Hematopoietic multipotent progenitor cell treated with erythropoietin and hydrocortisone succinate and interleukin-3 and kit ligand, for 17 days (in vitro differentiated cells): ENCODE results near the gene CPNE1.
"Not testable (repeated sequence)": the region's sequence is repeated elsewhere in the genome, so short reads cannot be mapped to it uniquely, and the experiment has no call there.

Source experiments
- DNase-seq: peaks from one replicate; pipeline ENCODE4 v3.0.0-alpha.2; 2015; ENCODE audit warnings: low spot score

CPNE1 gene

DNA sequence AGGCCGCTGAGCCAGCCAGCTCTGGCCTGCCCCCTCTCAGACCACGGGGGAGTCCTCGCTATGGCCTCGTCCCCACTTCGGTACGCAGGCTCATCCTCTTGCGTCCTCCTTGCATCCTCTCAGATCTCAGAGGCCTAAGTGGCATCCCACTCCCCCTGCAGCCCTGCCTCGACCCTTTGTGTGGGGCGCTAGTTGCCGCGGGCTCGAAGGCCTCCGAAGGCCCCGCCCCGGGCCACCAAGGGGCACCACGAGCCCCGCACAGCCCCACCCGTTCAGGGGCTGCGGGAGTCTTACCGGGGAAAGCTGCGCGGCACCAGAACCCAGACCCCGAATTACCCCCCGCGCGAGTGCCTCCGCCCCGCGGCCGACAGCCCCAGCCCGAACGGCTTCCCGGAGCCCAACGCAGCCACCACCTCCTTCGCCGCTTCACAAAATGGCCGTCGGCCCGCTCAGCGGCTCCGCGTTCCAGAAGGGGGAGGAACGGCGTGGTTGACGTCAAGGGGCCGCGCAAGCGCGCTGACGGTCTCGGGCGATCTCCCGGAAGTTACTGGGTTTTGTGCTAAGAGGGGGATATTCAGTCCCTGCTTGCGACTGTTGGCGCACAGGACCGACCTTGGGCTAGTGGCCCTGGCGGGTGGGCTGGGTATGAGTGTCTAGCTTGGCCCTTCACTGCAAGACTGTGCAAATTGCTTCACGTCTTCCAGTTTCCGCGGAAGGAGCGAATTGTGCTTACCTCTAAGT is at the start of gene CPNE1, which contains the start of gene RBM12:
Gene CPNE1 (minus strand): TSS at position 435 of the 741 bp plus-strand sequence. CDS start 31,977 bp downstream, outside the sequence.
Gene RBM12 (minus strand): TSS at position 435 of the 741 bp plus-strand sequence. CDS start 9,578 bp downstream, outside the sequence.
- DNase-seq: peak; percentile 95

DNA sequence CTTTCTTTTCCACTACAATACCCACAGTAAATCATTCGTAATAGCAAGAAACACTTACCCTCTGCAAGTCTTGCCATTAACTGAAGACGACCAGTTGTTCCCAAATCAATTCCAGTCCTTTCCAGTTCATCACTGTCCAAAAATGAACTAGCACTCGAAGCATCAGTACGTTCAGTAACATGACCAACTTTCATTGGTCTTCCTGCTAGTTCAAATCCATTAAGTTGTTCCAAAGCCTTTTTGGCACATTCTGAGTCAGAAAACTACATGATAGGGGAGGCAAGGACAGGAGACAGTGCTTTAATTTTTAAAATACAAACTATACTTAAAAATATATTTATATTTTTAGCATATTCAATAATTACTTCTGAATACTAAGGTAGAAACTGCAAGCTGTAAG is 49.4 kb upstream of the CPNE1 start:
- DNase-seq: no peak

DNA sequence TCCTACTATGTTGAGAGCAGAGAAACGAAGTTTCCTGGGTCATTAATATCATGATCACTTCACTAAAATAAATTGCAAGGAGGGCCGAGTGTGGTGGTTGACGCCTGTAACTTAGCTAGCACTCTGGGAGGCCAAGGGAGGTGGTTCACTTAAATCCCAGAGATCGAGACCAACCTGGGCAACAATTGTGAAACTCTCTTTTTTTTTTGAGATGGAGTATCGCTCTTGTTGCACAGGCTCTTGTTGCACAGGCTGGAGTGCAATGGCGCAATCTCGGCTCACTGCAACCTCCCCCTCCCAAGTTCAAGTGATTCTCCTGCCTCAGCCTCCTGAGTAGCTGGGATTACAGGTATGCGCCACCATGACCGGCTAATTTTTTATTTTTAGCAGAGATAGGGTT is 48.4 kb upstream of the CPNE1 start:
- not testable (repeated sequence) for DNase-seq

DNA sequence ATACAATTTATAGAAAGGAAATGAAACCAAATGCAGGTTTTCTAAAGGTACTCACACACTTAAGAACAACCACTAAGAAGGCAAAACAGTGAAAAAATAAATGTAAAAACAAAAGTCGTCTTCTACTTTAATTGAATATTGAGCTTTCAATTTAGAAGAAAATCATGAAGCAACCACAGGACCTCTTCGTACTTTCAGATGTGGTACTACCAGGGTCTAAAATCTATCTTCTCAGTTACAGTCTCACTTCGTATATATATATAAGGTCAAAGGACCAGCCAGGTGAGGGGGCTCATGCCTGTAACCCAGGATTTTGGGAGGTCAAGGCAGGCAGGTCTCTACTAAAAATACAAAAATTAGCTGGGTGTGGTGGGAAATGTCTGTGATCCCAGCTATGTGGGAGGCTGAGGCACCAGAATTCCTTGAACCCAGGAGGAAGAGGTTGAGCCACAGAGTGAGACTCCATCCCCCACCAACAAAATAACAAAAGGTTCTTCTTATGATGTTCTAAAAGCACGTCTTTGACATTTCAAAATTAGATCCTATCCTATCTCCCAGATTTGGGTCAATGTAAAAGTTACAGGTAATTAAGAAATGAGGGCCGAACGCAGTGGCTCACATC is 47.0 kb upstream of the CPNE1 start:
- DNase-seq: no peak

DNA sequence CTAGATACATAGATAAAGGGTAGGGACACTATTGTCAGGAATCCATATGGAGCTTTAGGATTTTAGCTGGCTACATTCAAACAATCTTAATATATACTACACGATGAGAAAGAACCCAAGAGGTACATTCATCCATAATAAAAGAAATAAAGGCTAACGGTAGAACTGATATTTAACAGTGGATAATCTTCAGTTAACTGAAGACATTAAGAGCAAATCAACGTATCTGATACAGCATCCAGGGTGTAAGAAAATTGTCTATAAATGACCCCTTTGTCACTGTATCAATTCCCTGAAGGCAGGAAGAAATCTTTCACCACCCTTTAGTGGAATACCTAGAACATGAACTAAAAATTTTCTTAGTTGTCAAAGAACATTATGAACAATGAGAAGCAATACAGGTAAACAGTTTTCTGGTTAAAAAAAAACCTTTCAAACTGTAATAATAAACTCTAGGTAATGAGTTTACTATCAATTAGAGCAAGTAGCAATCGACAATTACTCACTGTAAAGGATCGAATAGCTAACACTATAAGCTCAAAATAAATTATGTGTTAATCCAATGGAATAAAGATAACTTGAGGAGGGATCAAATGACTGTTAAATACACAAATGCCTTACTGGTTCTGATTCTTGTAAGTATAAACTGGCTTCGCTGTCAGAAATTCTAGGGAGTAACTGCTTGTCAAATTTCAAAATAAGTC is 46.3 kb upstream of the CPNE1 start:
- no peak for DNase-seq

DNA sequence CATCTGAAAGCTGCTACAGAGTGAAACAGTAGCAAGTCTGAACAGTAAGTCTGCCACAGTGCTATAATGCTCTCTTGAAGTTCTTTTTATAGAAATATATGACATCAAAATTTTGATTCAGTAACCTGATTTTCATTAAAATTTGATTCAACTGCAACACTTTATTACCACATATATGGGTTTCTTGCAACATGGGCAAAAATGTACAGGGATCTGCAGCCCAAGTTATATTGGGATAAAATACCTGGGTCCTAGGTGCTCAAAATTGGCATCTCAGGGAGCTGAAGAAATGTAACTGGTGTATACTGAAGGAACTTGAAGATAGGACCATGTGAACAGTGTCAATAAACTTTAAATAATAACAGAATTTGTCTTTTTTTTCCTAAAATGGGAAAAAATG is 45.3 kb upstream of the CPNE1 start:
- no peak for DNase-seq

DNA sequence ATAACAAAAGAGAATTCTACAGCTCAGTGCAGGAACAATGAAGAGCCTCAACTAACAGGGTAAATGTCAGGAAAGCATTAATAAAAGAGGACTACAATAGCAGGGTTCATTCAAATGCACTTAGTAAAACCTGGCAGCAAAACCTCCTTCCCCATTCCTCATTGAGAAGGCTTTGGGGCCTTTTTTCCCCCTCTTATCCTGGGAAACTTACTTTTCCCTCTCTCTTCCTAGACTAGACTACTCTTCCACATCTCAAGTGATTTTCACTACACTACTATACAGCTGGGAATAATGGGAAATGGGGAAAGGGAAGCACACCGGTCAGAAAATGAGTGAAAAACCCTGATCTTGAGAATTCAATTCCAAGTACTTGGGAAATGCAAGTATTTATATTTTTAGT is 44.6 kb upstream of the CPNE1 start:
- DNase-seq: no peak

DNA sequence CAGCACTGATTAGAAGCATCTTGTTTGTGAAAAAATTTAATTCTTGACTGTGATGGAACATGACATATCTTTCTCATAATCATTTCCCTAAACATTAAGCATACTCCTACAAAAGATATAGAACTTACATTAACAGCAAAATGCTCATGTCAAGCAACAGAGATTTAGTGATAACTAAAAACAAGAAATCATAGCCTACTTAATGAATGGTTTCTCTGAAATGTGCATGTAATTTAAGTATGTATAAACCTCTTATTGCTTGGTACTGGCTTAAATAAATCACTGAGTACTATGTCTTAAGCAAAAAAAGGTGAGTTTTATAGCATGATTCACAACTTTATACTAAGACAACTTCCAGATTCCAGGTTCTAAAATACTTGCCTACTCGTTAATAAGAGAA is 43.8 kb upstream of the CPNE1 start:
- no peak for DNase-seq

DNA sequence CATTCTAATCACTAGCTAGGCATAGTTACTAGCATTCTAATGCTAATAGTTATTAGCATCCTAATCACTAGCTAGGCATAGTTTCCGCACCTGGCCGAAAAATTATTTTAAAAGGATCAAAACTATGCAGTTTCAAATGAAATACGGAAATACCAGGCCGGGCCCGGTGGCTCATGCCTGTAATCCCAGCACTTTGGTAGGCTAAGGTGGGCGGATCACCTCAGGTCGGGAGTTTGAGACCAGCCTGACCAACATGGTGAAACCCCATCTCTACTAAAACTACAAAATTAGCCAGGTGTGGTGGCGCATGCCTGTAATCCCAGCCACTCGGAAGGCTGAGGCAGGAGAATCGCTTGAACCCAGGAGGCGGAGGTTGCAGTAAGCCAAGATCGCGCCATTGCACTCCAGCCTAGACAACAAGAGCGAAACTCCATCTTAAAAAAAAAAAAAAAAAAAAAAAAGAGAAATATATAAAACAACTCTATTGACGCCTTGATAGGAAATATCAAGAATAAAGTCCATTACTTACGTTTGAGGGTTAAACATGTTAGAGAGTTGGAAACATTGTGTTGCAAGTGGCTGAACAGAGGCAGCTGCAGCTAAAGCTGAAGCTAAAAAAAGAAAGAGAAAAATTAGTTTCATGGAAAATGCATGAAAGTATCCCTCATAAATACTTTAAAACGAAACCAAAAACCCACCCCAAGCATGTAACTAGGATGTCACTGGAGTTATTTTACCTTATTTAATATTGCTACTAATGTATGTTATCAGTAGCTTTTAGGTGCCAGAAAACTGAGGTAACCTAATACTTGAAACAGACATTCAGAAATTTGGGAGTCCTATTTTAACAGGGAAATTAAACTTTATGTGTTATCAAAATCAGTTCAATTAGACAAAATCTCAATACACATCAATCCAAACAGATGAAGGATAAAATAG is 42.2 kb upstream of the CPNE1 start:
- not testable (repeated sequence) for DNase-seq

DNA sequence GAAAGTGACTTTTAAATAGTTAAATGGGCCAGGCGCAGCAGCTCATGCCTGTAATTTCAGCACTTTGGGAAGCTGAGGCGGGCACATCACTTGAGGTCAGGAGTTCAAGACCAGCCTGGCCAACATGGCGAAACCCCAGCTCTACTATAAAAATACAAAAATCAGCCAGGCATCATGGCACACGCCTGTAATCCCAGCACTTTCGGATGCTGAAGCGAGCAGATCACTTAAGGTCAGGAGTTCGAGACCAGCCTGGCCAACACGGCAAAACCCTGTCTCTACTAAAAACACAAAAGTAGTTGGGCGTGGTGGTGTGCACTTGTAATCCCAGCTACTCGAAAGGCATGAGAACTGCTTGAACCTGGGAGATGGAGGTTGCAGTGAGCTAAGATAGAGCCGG is 41.2 kb upstream of the CPNE1 start:
- DNase-seq: not testable (repeated sequence)

DNA sequence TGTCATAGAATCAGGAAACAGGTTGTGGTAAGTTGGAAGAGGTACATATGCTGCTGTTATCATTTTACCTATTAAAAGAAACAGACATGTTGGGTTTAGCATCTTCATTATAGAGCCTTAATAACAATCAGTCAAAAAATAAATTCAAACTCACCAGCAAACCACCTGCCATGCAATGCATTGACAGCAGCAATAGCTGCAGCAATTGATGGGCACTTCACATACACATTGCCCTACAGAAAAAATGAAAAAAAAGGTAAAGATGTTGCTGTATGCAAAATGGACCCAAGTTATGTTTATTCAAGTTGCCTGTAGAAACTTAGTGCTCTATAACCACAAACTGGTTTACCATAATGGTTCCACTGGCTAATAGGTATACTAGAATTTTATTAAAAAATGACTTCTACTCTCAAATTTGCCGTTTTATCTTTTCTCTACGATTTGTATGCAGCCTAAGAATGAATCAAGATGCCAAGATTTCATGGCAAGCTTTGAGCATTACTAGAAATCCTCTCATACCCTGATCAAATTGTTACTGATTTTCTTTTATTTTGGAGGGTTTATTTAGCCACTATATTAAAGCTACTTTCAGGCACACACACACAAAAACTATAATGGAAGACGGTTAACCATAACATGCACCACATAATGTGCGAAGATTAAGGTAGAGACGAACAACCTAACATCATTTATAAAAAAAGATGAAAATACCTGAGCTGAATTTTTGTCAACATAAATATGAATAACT is 40.0 kb upstream of the CPNE1 start:
- no peak for DNase-seq

DNA sequence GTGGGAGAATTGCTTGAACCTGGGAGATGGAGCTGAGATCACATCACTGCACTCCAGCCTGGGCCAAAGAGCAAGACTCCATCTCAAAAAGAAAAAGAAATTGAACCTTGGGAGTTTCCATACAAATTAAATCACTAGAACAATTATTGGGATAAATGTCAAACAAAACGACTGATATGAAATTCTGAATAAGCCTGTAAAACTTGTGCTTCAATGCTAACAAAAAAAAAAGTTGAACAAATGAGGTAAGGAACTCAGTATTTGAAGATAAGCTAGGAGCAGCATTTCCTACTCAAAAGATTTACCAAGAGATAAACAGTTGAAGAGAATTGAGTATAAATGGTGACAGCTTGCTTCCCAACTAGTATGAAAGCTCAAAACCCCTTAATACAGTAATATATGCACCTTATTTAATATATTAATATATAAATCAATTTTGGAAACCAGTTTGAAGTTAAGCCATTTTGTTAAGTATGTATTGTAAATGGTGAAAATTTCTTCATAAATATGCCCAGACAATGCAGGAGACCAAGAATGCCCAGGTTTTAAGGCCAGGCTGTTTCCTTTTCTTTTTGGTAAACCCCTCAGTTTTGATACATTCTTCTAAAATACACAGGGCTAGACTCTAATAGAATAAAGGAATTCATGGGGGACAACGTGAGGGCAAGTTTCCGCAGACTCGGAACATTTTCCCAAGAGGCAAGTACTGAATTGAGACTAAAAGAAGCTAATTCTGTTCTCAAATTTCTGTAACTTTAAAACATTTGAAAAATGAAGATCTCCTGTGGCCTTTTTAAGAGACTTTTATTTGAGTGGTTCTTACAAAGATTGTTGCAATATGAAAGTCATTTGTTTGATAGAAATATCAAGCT is 38.4 kb upstream of the CPNE1 start:
- DNase-seq: no peak

DNA sequence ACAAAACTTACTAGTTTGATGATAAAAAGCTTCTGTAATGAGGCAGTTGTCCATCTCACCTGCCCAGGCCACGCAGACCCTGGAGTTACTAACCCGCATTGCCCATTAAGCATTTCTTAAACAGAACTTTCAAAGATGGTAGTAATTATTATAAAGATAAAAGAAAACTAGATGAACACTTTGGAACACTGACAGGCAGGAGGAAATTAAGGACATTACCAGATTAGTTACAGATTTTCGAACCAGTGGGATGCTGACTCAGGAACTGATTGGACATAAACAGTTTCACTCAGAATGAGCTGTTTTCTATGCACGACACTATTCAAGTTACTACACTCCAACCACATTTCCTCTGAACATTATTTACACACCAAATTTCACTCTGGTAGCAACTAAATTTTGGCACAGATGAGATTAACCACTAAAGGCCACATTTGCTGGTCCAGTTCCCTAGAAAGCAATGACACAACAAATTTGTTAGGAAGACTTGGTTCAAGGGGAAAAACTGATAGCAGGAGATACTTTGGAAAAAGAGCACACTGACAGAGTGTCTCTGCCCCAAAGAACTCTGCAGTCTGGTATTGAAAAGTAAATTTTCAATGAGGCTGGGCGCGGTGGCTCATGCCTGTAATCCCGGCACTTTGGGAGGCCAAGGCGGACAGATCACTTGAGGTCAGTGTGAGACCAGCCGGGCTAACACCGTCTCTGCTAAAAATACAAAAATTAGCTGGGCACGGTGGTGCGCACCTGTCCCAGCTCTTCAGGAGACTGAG is 37.5 kb upstream of the CPNE1 start:
- DNase-seq: no peak

DNA sequence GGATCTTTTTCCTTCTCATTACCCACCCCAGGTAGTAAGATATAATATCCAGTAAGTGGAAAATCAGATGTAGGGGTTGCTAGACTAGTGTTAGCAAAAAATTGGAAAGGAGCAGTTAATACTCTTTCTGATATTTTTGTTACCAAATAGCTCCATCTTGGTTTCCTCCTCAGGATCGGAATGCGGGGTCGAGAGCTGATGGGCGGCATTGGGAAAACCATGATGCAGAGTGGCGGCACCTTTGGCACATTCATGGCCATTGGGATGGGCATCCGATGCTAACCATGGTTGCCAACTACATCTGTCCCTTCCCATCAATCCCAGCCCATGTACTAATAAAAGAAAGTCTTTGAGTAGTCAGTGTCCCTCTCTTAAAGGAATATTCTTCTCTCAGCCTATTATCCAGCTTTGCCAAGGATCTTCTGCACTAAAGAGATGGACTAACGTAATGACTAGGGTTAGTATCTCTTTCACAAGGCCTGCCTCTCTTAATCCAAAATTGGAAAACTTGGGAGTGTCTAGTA is 36.0 kb upstream of the CPNE1 start:
- DNase-seq: no peak

DNA sequence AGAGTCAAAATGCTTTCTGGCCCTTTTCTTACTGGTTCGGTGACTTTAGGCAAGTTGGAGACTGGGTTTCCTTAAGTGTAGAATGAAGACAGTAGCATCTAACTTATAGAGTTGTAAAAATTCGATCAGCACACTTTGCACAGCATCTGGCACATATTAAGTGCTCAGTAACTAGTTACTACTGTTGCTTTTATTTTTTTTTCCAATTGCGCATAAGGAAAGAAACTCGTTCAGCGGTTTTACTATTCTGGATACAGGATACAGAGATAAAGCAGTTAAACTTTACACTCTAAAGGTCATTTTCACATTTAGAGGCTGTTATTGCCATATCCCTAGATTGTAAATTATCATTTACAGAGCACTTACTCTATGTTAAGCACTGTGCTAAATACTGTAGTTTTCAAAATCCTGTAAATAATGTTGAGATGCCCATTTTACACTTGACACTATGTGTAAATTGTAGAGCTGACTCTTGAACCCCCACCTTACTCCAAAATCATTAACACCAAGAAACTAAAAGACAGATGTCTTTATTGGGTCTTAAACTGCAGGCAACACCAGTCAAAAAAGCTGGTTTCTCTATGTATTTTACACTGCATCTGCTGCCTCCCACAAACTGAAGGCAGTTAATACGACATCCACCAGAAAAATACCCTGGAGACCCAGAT is 35.4 kb upstream of the CPNE1 start:
- no peak for DNase-seq

DNA sequence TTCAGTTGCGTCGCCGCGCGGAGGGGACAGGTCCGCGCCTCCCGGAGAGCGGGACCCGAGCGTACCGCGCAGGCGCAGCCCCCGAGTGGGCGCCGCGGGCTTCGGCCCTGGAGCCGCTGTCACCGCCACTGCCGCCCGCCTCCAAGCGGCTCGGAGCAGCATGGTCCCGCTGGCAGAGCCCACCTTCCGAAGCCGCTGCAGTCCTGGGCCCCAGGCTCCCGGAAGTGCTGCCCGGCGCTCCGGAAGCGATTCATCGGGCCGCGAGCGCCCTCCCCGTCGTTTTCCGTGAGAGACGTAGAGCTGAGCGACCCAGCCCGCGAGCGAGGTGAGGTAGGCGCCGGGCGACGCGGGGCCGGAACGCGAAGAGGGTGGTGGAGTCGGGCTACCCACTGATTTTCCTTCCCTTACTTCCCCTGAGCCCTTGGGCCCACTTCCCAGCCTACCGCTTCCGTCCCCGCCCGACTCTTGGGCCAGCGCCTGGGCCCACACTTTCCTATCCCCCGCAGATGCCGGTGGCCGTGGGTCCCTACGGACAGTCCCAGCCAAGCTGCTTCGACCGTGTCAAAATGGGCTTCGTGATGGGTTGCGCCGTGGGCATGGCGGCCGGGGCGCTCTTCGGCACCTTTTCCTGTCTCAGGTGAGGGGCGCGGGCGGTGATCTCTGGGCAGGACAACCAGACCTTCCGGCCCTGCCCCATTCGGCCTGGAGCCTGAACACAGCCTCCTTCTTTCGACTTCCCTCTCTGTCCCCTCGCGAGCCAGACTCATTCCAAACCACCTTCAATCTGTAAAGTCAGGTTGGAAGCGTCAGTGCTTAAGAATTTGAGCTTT is 34.6 kb upstream of the CPNE1 start, which contains the start of the genes NFS1 and ROMO1:
Gene NFS1 (minus strand): TSS at position 226 of the 830 bp plus-strand sequence. CDS start 64 bp downstream, at position 162.
Gene ROMO1 (plus strand): TSS at position 279 of the 830 bp plus-strand sequence. CDS start 228 bp downstream, at position 507.
- peak; percentile 75 for DNase-seq
